GM23248 (cell line): ENCODE measurements around the gene MALT1. TPM values are rescaled to one million over a fixed set of nuclear protein-coding genes. Genes with fewer than 3 reads are reported as not detected.
"Not testable (repeated sequence)": the region's sequence is repeated elsewhere in the genome, so short reads cannot be mapped to it uniquely, and the experiment has no call there.

Source experiments
- DNase-seq: peaks from one replicate; pipeline ENCODE4 v3.0.0-alpha.2; 2015
- H2AFZ ChIP-seq: fragments of 200-600 bp; sonication (generic); 2 replicates; pipeline ENCODE4 v1.6.1; 2016; ENCODE audit warnings: antibody characterized with exemption
- H3F3A ChIP-seq: fragments of 200-600 bp; sonication (generic); 2 replicates; pipeline ENCODE4 v1.6.1; 2016; ENCODE audit warnings: mild to moderate bottlenecking, antibody characterized with exemption, mixed run types; ENCODE audit not compliant: insufficient read depth
- H3K27ac ChIP-seq: fragments of 200-600 bp; sonication (generic); 2 replicates; pipeline ENCODE4 v1.5.1; 2016; ENCODE audit warnings: mild to moderate bottlenecking
- H3K27me3 ChIP-seq: fragments of 200-600 bp; sonication (generic); replicated peaks from 2 replicates; pipeline ENCODE4 v1.6.1; 2016; ENCODE audit warnings: mild to moderate bottlenecking; ENCODE audit not compliant: insufficient read depth
- H3K36me3 ChIP-seq: fragments of 200-600 bp; sonication (generic); 2 replicates; pipeline ENCODE4 v1.6.1; 2016; ENCODE audit warnings: low read depth, mild to moderate bottlenecking
- H3K4me1 ChIP-seq: fragments of 200-600 bp; sonication (generic); 2 replicates; pipeline ENCODE4 v1.6.1; 2016; ENCODE audit warnings: mild to moderate bottlenecking; ENCODE audit not compliant: insufficient read depth
- H3K4me2 ChIP-seq: fragments of 200-600 bp; sonication (generic); one replicate; pipeline ENCODE4 v1.6.1; 2016; ENCODE audit warnings: mild to moderate bottlenecking; ENCODE audit not compliant: unreplicated experiment
- H3K4me3 ChIP-seq: fragments of 200-600 bp; sonication (generic); 2 replicates; pipeline ENCODE4 v1.5.1; 2016; ENCODE audit warnings: mild to moderate bottlenecking
- H3K79me2 ChIP-seq: fragments of 200-600 bp; sonication (generic); 2 replicates; pipeline ENCODE4 v1.6.1; 2016; ENCODE audit warnings: mild to moderate bottlenecking; ENCODE audit not compliant: insufficient read depth
- H3K9ac ChIP-seq: fragments of 200-600 bp; sonication (generic); 2 replicates; pipeline ENCODE4 v1.6.1; 2016; ENCODE audit warnings: mild to moderate bottlenecking
- H3K9me2 ChIP-seq: fragments of 200-600 bp; sonication (generic); 2 replicates; pipeline ENCODE4 v1.6.1; 2016; ENCODE audit warnings: mixed run types, mild to moderate bottlenecking, moderate library complexity; ENCODE audit not compliant: insufficient read depth
- H3K9me3 ChIP-seq: fragments of 200-600 bp; sonication (generic); one replicate; pipeline ENCODE4 v1.6.1; 2017; ENCODE audit warnings: low read depth
- H4K20me1 ChIP-seq: fragments of 200-600 bp; sonication (generic); 2 replicates; pipeline ENCODE4 v1.6.0; 2016; ENCODE audit not compliant: insufficient read depth
- EZH2 ChIP-seq: fragments of 200-600 bp; sonication (generic); IDR thresholded peaks from 2 replicates; pipeline ENCODE4 v1.6.1; 2018; ENCODE audit warnings: antibody characterized with exemption, mild to moderate bottlenecking; ENCODE audit not compliant: insufficient read depth, poor library complexity, severe bottlenecking
- EZH2phosphoT487 ChIP-seq: fragments of 200-600 bp; sonication (generic); IDR thresholded peaks from 2 replicates; pipeline ENCODE4 v1.6.1; 2018; ENCODE audit warnings: antibody characterized with exemption, moderate library complexity, mild to moderate bottlenecking, low read depth; ENCODE audit not compliant: insufficient read depth
- WGBS, 2 experiments: methylation state at CpG; one replicate each; pipeline ENCODE4 v1.1.6; 2015 to 2017; ENCODE audit warnings: low lambda C conversion rate in 2 of 2, low coverage in 1 of 2; ENCODE audit errors: missing lambda C conversion rate in 2 of 2; 5-methylcytosine and 5-hydroxymethylcytosine counted together
- in situ Hi-C: fragments of 300-500 bp; cut with MboI; formaldehyde crosslinking; loops from 2 replicates; pipeline ENCODE4 v1.15.0; 2020
- polyA plus RNA-seq: library from polyadenylated mRNA; unstranded; fragments of >200 nt; fragmentation: Nextera tagmentation; extraction: Ambion mirVana; gene quantifications from 2 replicates; pipeline ENCODE4 v1.2.1, GENCODE V29; 2016
- total RNA-seq: library from RNA; depleted of rRNA; stranded (reverse); fragments of >200 nt; shearing (Covaris generic); gene quantifications from 2 replicates; pipeline ENCODE4 v1.2.3, GENCODE V29; 2014

The MALT1 gene
- total and polyA plus RNA-seq, 2 experiments from 2014 or later: 12.6 to 42.5 TPM

- DNase-seq: no peak
- Histone ChIP-seq H3K36me3 (no peaks in the 10 kb centered on the region), H3K79me2 (no peaks in the 10 kb centered on the region), H4K20me1 (no peaks in the 10 kb centered on the region), H3K9ac (no peak overlapping the region), H2AFZ (no peak overlapping the region), H3K4me1 (no peaks in the 10 kb centered on the region), H3K27ac (no peak overlapping the region), H3K9me2 (no peaks in the 10 kb centered on the region), H3F3A (no peaks in the 10 kb centered on the region), H3K4me2 (no peak overlapping the region), H3K9me3 (no peaks in the 10 kb centered on the region), H3K4me3 (no peak overlapping the region), H3K27me3 (peaks cover 14% of the 10 kb centered on the region)
- 41 to 44% methylated on average over 4 of the region's 4 CpGs for WGBS, 2 experiments
- in situ Hi-C loops: no loop called here
- TF ChIP-seq EZH2 (no peak), EZH2phosphoT487 (no peak)
These were observed 100.9 kb downstream of the MALT1 start for GRCh38 chr18:58772161-58772560.

GRCh38 chr18:58776084-58776483, 104.8 kb downstream of the MALT1 start:
- H3K27me3 ChIP-seq: no peaks in the 10 kb centered on the region
- no peak overlapping the region for H3K9ac ChIP-seq
- no peaks in the 10 kb centered on the region for H3K4me1 ChIP-seq
- H4K20me1 ChIP-seq: no peaks in the 10 kb centered on the region
- H3K27ac ChIP-seq: no peak overlapping the region
- no peaks in the 10 kb centered on the region for H3K36me3 ChIP-seq
- no peaks in the 10 kb centered on the region for H3K9me2 ChIP-seq
- H3F3A ChIP-seq: no peaks in the 10 kb centered on the region
- 95 to 100% methylated on average over 3 of the region's 3 CpGs for whole genome bisulfite sequencing, 2 experiments
- no peak for DNase-seq
- no peaks in the 10 kb centered on the region for H3K79me2 ChIP-seq
- in situ Hi-C loops: no loop called here
- no peak overlapping the region for H2AFZ ChIP-seq
- H3K9me3 ChIP-seq: no peaks in the 10 kb centered on the region
- H3K4me2 ChIP-seq: no peak overlapping the region
- TF ChIP-seq EZH2 (no peak), EZH2phosphoT487 (no peak)
- no peak overlapping the region for H3K4me3 ChIP-seq

- H3K4me3 ChIP-seq, H2AFZ ChIP-seq, H3K4me1 ChIP-seq, H3K27ac ChIP-seq, H3K36me3 ChIP-seq, in situ Hi-C loops, H3K9me3 ChIP-seq, H3K4me2 ChIP-seq, H4K20me1 ChIP-seq, H3F3A ChIP-seq, H3K9ac ChIP-seq, H3K27me3 ChIP-seq, H3K9me2 ChIP-seq, H3K79me2 ChIP-seq: not testable (repeated sequence)
- DNase-seq: peak; percentile 48
- 30 to 47% methylated on average over 4 of the region's 4 CpGs for WGBS, 2 experiments
These were observed 105.3 kb downstream of the MALT1 start for GRCh38 chr18:58776541-58776940.

- H3K36me3 ChIP-seq: no peaks in the 10 kb centered on the region
- H3K9ac ChIP-seq: no peak overlapping the region
- H3K79me2 ChIP-seq: no peaks in the 10 kb centered on the region
- H2AFZ ChIP-seq: no peak overlapping the region
- no peaks in the 10 kb centered on the region for H3F3A ChIP-seq
- DNase-seq: no peak
- TF ChIP-seq EZH2 (no peak), EZH2phosphoT487 (no peak)
- H3K9me2 ChIP-seq: no peaks in the 10 kb centered on the region
- no peaks in the 10 kb centered on the region for H3K27me3 ChIP-seq
- H3K4me3 ChIP-seq: no peak overlapping the region
- in situ Hi-C loops: no loop called here
- H4K20me1 ChIP-seq: no peaks in the 10 kb centered on the region
- H3K4me2 ChIP-seq: no peak overlapping the region
- 79 to 82% methylated on average over 4 of the region's 4 CpGs for WGBS, 2 experiments
- no peaks in the 10 kb centered on the region for H3K9me3 ChIP-seq
- no peaks in the 10 kb centered on the region for H3K4me1 ChIP-seq
- no peak overlapping the region for H3K27ac ChIP-seq
These were observed 106.2 kb downstream of the MALT1 start for GRCh38 chr18:58777471-58777870.

GRCh38 chr18:58779529-58779928, 108.3 kb downstream of the MALT1 start:
- H3K27me3 ChIP-seq: no peaks in the 10 kb centered on the region
- H4K20me1 ChIP-seq: no peaks in the 10 kb centered on the region
- H3K4me2 ChIP-seq: no peak overlapping the region
- 93% methylated on average over 6 of the region's 6 CpGs for WGBS, 2 experiments
- in situ Hi-C loops: no loop called here
- H3K9me3 ChIP-seq: no peaks in the 10 kb centered on the region
- H2AFZ ChIP-seq: no peak overlapping the region
- no peak overlapping the region for H3K4me3 ChIP-seq
- no peaks in the 10 kb centered on the region for H3K9me2 ChIP-seq
- H3K27ac ChIP-seq: no peak overlapping the region
- H3K9ac ChIP-seq: no peak overlapping the region
- H3F3A ChIP-seq: no peaks in the 10 kb centered on the region
- no peaks in the 10 kb centered on the region for H3K79me2 ChIP-seq
- H3K4me1 ChIP-seq: no peaks in the 10 kb centered on the region
- TF ChIP-seq EZH2 (no peak), EZH2phosphoT487 (no peak)
- H3K36me3 ChIP-seq: no peaks in the 10 kb centered on the region
- DNase-seq: no peak
